A549 (cell line): ENCODE results near the gene HMGN4. TPM values are rescaled to one million over a fixed set of nuclear protein-coding genes. Genes with fewer than 3 reads are reported as not detected.
A peak's percentile ranks its signal among the peaks of the same experiment; 100 is the strongest.

ENCODE experiments used
- ATAC-seq, 2 experiments: fragments of 200-7000 bp in 1 of 2; fragments of >200 bp in 1 of 2; cut with Nextera tagmentation in 1 of 2; cut with Tn5 transposase in 1 of 2; 3 replicates each; pipeline versions ENCODE4 v1.8.0 to v1.9.1; 2018 to 2020; ENCODE audit warnings: mild to moderate bottlenecking in 1 of 2, moderate library complexity in 1 of 2
- CTCF ChIA-PET: fragments of 300-600 bp; sonication (Branson Sonifier 250); formaldehyde crosslinking; extraction: SDS; loops from one replicate; lab custom pipeline; 2021; ENCODE audit warnings: antibody characterized with exemption, inconsistent platforms; lab: Yijun Ruan, JAX
- POLR2A ChIA-PET: fragments of 350-600 bp; formaldehyde crosslinking; extraction: SDS; loops from one replicate; lab custom pipeline; 2021; ENCODE audit warnings: antibody characterized with exemption, inconsistent platforms; lab: Yijun Ruan, JAX
- DNase-seq, 2 experiments: peaks; one replicate each; pipeline versions ENCODE4 v3.0.0 to v3.0.0-alpha.2; 2011 to 2016; ENCODE audit warnings: low read depth in 1 of 2, low spot score in 1 of 2
- FAIRE-seq: peaks from 2 replicates; lab custom pipeline; 2011; peaks lifted over from hg19 to GRCh38; lab: Jason Lieb, UNC
- H3K27ac ChIP-seq, 2 experiments: fragments of >200 bp; sonication (Bioruptor Twin); formaldehyde crosslinking; 3 replicates each; pipeline ENCODE4 v1.5.1; 2016 to 2017
- H3K4me1 ChIP-seq: fragments of >200 bp; sonication (Bioruptor Twin); formaldehyde crosslinking; 3 replicates; pipeline ENCODE4 v1.6.1; 2016
- H3K4me2 ChIP-seq: fragments of >200 bp; sonication (Bioruptor Twin); formaldehyde crosslinking; 3 replicates; pipeline ENCODE4 v1.6.1; 2016
- H3K4me3 ChIP-seq: fragments of >200 bp; sonication (Bioruptor Twin); formaldehyde crosslinking; 3 replicates; pipeline ENCODE4 v1.5.1; 2016
- H3K9me3 ChIP-seq: fragments of >200 bp; sonication (Bioruptor Twin); formaldehyde crosslinking; 3 replicates; pipeline ENCODE4 v1.6.1; 2016
- CBX8 ChIP-seq: fragments of 200-600 bp; sonication (generic); IDR thresholded peaks from 2 replicates; pipeline ENCODE4 v1.6.1; 2016
- CEBPB ChIP-seq, 2 experiments: fragments of >200 bp in 1 of 2; sonication (Bioruptor Twin) in 1 of 2; formaldehyde crosslinking in 1 of 2; IDR thresholded peaks; 2 replicates each; pipeline ENCODE4 v1.6.1; 2012 to 2016
- CHD2 ChIP-seq: fragments of 150-350 bp; IDR thresholded peaks from 2 replicates; pipeline ENCODE4 v1.6.1; 2014; ENCODE audit warnings: low read length; ENCODE audit not compliant: partially characterized antibody
- EHF ChIP-seq: fragments of 250-450 bp; sonication (Bioruptor Pico); IDR thresholded peaks from 2 replicates; pipeline ENCODE4 v1.5.0; 2020; ENCODE audit warnings: mild to moderate bottlenecking
- ESRRA ChIP-seq: fragments of 150-350 bp; IDR thresholded peaks from 2 replicates; pipeline ENCODE4 v1.6.1; 2014; ENCODE audit warnings: mild to moderate bottlenecking, low read length, borderline replicate concordance
- GATA3 ChIP-seq: IDR thresholded peaks from 2 replicates; pipeline ENCODE4 v1.6.1; 2012; ENCODE audit warnings: borderline replicate concordance
- HEYL ChIP-seq: fragments of 250-450 bp; sonication (Bioruptor Pico); IDR thresholded peaks from 2 replicates; pipeline ENCODE4 v1.8.0; 2021; ENCODE audit warnings: mild to moderate bottlenecking, moderate library complexity
- HMGXB4 ChIP-seq: fragments of 250-450 bp; sonication (Bioruptor Pico); IDR thresholded peaks from 2 replicates; pipeline ENCODE4 v1.5.0; 2021; ENCODE audit warnings: mild to moderate bottlenecking, moderate library complexity, borderline replicate concordance
- HOXA7 ChIP-seq: fragments of 250-450 bp; sonication (Bioruptor Pico); IDR thresholded peaks from 2 replicates; pipeline ENCODE4 v1.5.0; 2020; ENCODE audit warnings: mild to moderate bottlenecking, moderate library complexity
- JUN ChIP-seq, 2 experiments: fragments of >200 bp; sonication (Bioruptor Twin); formaldehyde crosslinking; IDR thresholded peaks; 2 replicates in 1 of 2; 3 replicates in 1 of 2; pipeline ENCODE4 v1.6.1; 2016 to 2017
- JUNB ChIP-seq: fragments of >200 bp; sonication (Bioruptor Twin); formaldehyde crosslinking; IDR thresholded peaks from 2 replicates; pipeline ENCODE4 v1.6.1; 2016
- KDM5A ChIP-seq: fragments of 200-600 bp; sonication (generic); IDR thresholded peaks from 2 replicates; pipeline ENCODE4 v1.6.1; 2016; ENCODE audit warnings: antibody characterized with exemption, mild to moderate bottlenecking
- MAZ ChIP-seq: fragments of 150-350 bp; IDR thresholded peaks from 2 replicates; pipeline ENCODE4 v1.6.1; 2014; ENCODE audit warnings: antibody characterized with exemption, low read depth, low read length, borderline replicate concordance
- MYC ChIP-seq: IDR thresholded peaks from 2 replicates; pipeline ENCODE4 v1.6.1; 2012; ENCODE audit warnings: mild to moderate bottlenecking, inconsistent platforms, low read length, improper control_type of control experiment, borderline replicate concordance
- POLR2A ChIP-seq: IDR thresholded peaks from 2 replicates; pipeline ENCODE4 v1.6.1; 2012; ENCODE audit warnings: mild to moderate bottlenecking, low read length
- RAD21 ChIP-seq, 2 experiments: fragments of >200 bp in 1 of 2; sonication (Bioruptor Twin) in 1 of 2; formaldehyde crosslinking in 1 of 2; IDR thresholded peaks in 1 of 2; conservative IDR thresholded peaks in 1 of 2; 2 replicates in 1 of 2; 3 replicates in 1 of 2; pipeline ENCODE4 v1.6.1; 2012 to 2018; ENCODE audit warnings: inconsistent platforms in 1 of 2
- RARB ChIP-seq: fragments of 250-450 bp; sonication (Bioruptor Pico); IDR thresholded peaks from 2 replicates; pipeline ENCODE4 v1.8.0; 2021; ENCODE audit warnings: mild to moderate bottlenecking, moderate library complexity
- RFX5 ChIP-seq: fragments of 450-650 bp; IDR thresholded peaks from 2 replicates; pipeline ENCODE4 v1.7.1; 2014; ENCODE audit warnings: antibody characterized with exemption, mild to moderate bottlenecking, moderate library complexity
- RNF2 ChIP-seq: fragments of 200-600 bp; sonication (generic); IDR thresholded peaks from 2 replicates; pipeline ENCODE4 v1.6.1; 2016; ENCODE audit warnings: low read depth, mild to moderate bottlenecking, antibody characterized with exemption, moderate library complexity, borderline replicate concordance
- SMC3 ChIP-seq: fragments of >200 bp; sonication (Bioruptor Twin); formaldehyde crosslinking; IDR thresholded peaks from 3 replicates; pipeline ENCODE4 v1.6.1; 2018; ENCODE audit warnings: inconsistent platforms
- SREBF2 ChIP-seq: fragments of 450-650 bp; IDR thresholded peaks from 2 replicates; pipeline ENCODE4 v1.6.1; 2014; ENCODE audit warnings: mild to moderate bottlenecking, moderate library complexity
- TFCP2L1 ChIP-seq: fragments of 250-450 bp; sonication (Bioruptor Pico); IDR thresholded peaks from 2 replicates; pipeline ENCODE4 v1.5.0; 2021; ENCODE audit warnings: mild to moderate bottlenecking
- TP53 ChIP-seq: fragments of 250-450 bp; sonication (Bioruptor Pico); IDR thresholded peaks from 2 replicates; pipeline ENCODE4 v1.5.0; 2021; ENCODE audit warnings: mild to moderate bottlenecking, moderate library complexity
- USF2 ChIP-seq: fragments of 450-650 bp; IDR thresholded peaks from 2 replicates; pipeline ENCODE4 v1.6.1; 2014; ENCODE audit warnings: antibody characterized with exemption
- ZC3H11A ChIP-seq: fragments of 450-650 bp; IDR thresholded peaks from 2 replicates; pipeline ENCODE4 v1.6.1; 2014; ENCODE audit warnings: antibody characterized with exemption, mild to moderate bottlenecking
- ZSCAN20 ChIP-seq: fragments of 250-450 bp; sonication (Bioruptor Pico); IDR thresholded peaks from 2 replicates; pipeline ENCODE4 v1.8.0; 2022; ENCODE audit warnings: mild to moderate bottlenecking, moderate library complexity
- WGBS: methylation state at CpG from one replicate; pipeline ENCODE4 v1.1.6; 2017; ENCODE audit errors: missing lambda C conversion rate; 5-methylcytosine and 5-hydroxymethylcytosine counted together
- polyA plus RNA-seq, 4 experiments: library from polyadenylated mRNA; depleted of rRNA in 3 of 4; stranded (reverse); fragments of >200 nt; fragmentation: RNase III in 1 of 4; extraction: RNeasy Plus Mini Kit Qiagen cat#74134 plus additional on column Dnase treatment in 1 of 4; gene quantifications; 2 replicates in 3 of 4; 3 replicates in 1 of 4; pipeline ENCODE4 v1.2.3, GENCODE V29; 2011 to 2017
- TF ChIP-seq, protein P1 (sequence below): IDR thresholded peaks from 2 replicates; pipeline ENCODE4 v1.6.1; 2012
- TF ChIP-seq, protein P2 (sequence below): fragments of 150-350 bp; IDR thresholded peaks from 2 replicates; pipeline ENCODE4 v1.6.1; 2014; ENCODE audit warnings: low read depth, mild to moderate bottlenecking, low read length

The HMGN4 gene
- polyA plus RNA-seq, 2 of the 4 experiments (the other 2 are of a cell fraction): 55.0 to 59.0 TPM

GRCh38 chr6:26520237-26520849 lies 17.8 kb upstream of the HMGN4 start (continued):
- no peak for TF ChIP-seq JUNB
- TF ChIP-seq, protein P1, sequence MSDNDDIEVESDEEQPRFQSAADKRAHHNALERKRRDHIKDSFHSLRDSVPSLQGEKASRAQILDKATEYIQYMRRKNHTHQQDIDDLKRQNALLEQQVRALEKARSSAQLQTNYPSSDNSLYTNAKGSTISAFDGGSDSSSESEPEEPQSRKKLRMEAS: peak; percentile 98
- TF ChIP-seq SREBF2: no peak
- TF ChIP-seq RFX5: no peak
- peak; percentile 87 for TF ChIP-seq HMGXB4 (CRISPR knock-in tag)
- no peak for TF ChIP-seq HOXA7
- no peak for TF ChIP-seq CBX8
- TF ChIP-seq ZC3H11A: no peak
- TF ChIP-seq SMC3: no peak
- TF ChIP-seq ESRRA: no peak
- TF ChIP-seq CHD2: no peak
- TF ChIP-seq USF2: peak; percentile 60
- TF ChIP-seq CEBPB (IDR thresholded peaks at IDR 0.05): no peak
- no peak; the same call in 1 of the 2 replicates for TF ChIP-seq MYC
- TF ChIP-seq, protein P2, sequence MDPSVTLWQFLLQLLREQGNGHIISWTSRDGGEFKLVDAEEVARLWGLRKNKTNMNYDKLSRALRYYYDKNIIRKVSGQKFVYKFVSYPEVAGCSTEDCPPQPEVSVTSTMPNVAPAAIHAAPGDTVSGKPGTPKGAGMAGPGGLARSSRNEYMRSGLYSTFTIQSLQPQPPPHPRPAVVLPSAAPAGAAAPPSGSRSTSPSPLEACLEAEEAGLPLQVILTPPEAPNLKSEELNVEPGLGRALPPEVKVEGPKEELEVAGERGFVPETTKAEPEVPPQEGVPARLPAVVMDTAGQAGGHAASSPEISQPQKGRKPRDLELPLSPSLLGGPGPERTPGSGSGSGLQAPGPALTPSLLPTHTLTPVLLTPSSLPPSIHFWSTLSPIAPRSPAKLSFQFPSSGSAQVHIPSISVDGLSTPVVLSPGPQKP: no peak
- no peak for TF ChIP-seq KDM5A
- TF ChIP-seq MAZ: no peak
- no peak; the same call in 1 of the 2 replicates for TF ChIP-seq RNF2
- TF ChIP-seq ZSCAN20: 0 out of 2 replicates have a peak, but pooled peaks have one; percentile 46
- TF ChIP-seq RARB (CRISPR knock-in tag): no peak
- no peak for TF ChIP-seq POLR2A
- TF ChIP-seq GATA3: no peak
- TF ChIP-seq TFCP2L1 (CRISPR knock-in tag): no peak
- 0 out of 2 replicates have a peak, but pooled peaks have one; percentile 65 for TF ChIP-seq EHF (CRISPR knock-in tag)
- peak in 1 of 2 experiments; percentile 9; a peak in 1 of 5 replicates for TF ChIP-seq RAD21 (conservative IDR thresholded peaks at IDR 0.05 in 1 of 2, IDR thresholded peaks at IDR 0.05 in 1 of 2)

- peak overlapping the region; percentile 80 for H3K4me2 ChIP-seq
- peak overlapping the region; percentile 99 for H3K27ac ChIP-seq
- peaks cover 28% of the 10 kb centered on the region for H3K4me1 ChIP-seq
- POLR2A ChIA-PET: interaction anchor here (0.7 to 1.0 kb wide), 4 partner anchors 12 to 185 kb away, joined by 3 to 8 read pairs (median 4); no protein-coding TSS in a partner anchor
- DNase-seq (peak; percentile 52 to 81), ATAC-seq (peak; percentile 74 to 85), FAIRE-seq (no peak)
- CTCF ChIA-PET: interaction anchor here (0.6 to 2.2 kb wide), 5 partner anchors 10 to 180 kb away, joined by 3 to 9 read pairs (median 4); no protein-coding TSS in a partner anchor
- WGBS: under 1% methylated on average over 19 of the region's 49 CpGs
- peak overlapping the region; percentile 48 for H3K4me3 ChIP-seq
- TF ChIP-seq JUN (IDR thresholded peaks at IDR 0.05) (peak in 1 of 2 experiments; percentile 44; a peak in 1 of 5 replicates), HMGXB4 (CRISPR knock-in tag) (peak; percentile 74; the same call in 1 of the 2 replicates), SREBF2 (peak; percentile 49), TP53 (CRISPR knock-in tag) (no peak), POLR2A (peak; percentile 67), HEYL (CRISPR knock-in tag) (no peak)
- H3K9me3 ChIP-seq: no peaks in the 10 kb centered on the region
Observed at GRCh38 chr6:26520850-26521599, 17.1 kb upstream of the HMGN4 start.
